DMS79 (cell line): ENCODE results near the gene SHANK3.
"Not testable (repeated sequence)": the region's sequence is repeated elsewhere in the genome, so short reads cannot be mapped to it uniquely, and the experiment has no call there.

Experiments used
- DNase-seq: peaks from one replicate; lab custom pipeline; 2025; lab: John Stamatoyannopoulos, UW

SHANK3 gene

DNA sequence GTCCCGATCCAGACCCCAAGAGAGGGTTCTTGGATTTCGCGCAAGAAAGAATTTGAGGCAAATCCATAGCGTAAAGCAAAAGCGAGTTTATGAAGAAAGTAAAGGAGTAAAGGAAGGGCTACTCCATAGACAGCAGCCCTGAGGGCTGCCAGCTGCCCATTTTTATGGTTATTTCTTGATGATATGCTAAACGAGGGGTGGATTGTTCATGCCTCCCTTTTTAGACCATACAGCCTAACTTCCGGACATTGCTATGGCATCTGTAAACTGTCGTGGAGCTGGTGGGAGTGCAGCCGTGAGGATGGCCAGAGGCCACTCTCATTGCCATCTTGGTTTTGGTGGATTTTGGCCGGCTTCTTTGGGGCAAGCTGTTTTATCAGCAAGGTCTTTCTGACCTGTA is 19.4 kb upstream of the SHANK3 start:
- DNase-seq, result no peak

DNA sequence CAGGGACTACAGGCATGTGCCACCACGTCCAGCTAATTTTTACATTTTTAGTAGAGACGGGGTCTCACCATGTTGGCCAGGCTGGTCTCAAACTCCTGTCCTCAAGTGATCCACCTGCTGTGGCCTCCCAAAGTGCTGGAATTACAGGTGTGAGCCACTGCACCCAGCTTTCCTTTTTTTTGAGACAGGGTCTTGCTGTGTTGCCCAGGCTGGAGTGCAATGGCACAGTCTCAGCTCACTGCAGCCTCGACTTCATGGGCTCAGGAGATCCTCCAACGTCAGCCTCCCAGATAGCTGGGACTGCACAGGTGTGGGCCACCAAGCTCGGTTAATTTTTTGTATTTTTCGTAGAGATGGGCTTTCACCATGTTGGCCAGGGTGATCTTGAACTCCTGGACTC is 18.0 kb upstream of the SHANK3 start:
- DNase-seq, result not testable (repeated sequence)

DNA sequence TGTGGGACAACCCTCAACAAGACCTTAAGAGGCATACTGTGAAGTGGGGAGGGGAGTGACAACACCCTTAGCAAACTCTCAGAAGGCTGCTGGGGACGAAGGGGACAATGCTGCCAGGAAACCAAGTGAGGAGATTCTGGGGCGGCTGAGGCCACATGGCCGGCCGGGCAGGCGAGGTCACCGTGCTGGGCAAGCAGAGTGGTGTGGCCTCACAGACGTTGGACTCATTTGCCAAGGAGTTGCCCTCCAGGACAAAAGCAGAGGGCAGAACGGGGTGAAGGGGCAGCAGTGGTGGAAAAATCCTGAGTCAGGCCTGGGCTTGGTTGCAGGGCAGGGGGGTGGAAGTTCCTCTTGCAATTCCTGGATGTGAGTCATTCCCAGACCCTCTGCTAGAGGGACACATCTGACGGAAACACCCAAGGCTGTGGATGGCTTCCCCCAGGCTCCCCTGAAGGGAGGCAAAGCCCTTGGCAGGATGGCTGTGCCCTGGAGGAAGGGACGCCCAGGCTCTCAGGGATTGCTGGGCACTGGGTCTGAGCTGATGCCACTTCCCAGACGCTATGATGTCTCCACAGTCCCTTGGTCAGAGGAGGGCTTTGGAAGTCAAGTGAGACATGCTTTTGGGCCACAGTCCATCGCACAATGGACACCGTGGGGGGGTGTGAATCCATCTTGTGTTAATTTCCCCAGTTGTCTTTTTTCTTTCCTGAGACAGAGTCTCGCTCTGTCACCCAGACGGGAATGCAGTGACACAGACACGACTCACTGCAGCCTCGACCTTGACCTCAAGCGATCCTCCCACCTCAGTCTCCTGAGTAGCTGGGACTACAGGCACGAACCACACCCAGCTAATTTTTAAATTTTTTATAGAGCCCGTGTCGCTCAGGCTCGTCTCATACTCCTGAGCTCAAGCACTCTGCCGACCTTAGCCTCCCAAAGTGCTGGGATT is 16.2 kb upstream of the SHANK3 start:
- no peak for DNase-seq

DNA sequence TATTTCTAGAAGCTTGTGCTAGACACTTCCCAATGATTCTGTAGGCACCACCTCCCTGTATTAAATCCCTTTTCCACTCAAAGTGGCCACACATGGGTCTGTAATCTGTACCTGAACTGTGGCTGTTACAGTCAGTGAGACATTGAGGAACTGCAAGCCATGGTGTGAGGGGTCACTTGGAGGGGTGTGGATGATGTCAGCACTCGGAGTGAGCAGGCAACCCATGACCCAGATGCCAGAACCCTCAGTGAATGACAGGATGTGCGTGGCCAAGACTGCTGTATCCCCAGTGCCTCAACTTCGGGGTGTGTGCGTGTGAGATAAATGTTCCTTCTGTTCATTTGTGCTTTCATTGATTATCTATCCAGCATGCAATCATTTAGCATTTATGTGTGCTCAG is 14.7 kb upstream of the SHANK3 start:
- DNase-seq, result no peak

DNA sequence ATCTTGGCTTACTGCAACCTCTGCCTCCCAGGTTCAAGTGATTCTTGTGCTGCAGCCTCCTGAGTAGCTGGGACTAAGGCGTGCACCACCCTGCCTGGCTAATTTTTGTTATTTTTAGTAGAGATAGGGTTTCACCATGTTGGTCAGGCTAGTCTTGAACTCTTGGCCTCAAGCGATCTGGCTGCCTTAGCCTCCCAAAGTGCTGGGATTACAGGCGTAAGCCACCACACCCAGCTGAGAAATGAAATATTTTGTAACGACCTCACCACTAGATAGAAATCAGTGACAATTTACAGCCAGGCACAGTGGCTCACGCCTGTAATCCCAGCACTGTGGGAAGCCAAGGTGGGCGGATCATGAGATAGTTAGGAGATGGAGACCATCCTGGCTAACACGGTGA is 12.9 kb upstream of the SHANK3 start:
- not testable (repeated sequence) for DNase-seq

DNA sequence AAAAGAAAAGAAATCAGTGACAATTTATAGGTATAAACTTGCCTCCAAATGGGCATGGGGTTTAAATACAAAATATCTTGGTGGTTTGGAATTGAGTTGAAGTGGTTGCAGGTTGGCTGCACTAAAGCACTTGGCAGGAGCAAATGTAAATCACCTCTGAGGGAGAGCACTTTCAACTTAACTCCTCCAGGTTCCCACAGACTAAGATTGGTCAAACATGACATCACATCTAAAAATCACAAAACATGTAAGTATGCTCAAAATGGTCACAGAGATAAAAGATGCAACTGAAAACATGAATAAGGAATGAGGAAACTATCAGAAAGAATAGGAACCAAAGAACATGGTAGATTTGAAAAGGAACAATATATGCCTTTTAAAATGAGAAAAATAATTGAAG is 12.3 kb upstream of the SHANK3 start:
- DNase-seq, result no peak

DNA sequence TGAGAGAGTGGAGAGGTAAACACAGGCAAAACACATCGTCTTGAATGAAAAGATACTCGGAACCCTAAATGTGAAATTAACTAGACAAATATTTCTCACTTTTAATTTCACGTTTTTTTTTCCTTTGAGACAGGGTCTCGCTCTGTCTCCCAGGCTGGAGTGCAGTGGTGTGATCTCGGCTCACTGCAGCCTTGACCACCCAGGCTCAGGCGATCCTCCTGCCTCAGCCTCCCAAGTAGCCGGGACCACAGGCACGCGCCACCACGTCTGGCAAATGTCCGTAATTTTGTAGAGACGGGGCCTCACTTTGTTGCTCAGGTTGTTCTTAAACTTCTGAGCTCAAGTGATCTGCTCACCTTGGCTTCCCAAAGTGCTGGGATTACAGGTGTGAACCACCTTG is 7.4 kb upstream of the SHANK3 start:
- DNase-seq, result no peak

DNA sequence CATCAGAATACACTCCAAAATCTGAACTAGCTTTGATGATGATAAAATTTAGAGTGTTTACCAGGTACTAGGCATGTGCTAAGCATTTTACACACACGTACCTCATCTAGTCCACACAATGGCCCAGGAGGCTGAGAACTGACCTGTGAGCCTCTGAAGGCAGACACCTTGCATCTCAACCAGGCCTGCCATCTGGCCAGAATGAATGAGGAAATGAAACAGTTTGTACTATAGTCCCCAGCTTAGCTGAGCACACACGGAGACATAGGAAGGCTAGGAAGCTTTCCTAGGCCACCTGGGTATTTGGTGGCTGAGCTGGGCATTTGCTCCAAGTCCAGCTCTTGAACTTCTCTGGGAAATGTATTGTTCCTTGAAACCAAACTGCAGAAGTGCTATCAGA is 6.9 kb upstream of the SHANK3 start:
- DNase-seq, result no peak

DNA sequence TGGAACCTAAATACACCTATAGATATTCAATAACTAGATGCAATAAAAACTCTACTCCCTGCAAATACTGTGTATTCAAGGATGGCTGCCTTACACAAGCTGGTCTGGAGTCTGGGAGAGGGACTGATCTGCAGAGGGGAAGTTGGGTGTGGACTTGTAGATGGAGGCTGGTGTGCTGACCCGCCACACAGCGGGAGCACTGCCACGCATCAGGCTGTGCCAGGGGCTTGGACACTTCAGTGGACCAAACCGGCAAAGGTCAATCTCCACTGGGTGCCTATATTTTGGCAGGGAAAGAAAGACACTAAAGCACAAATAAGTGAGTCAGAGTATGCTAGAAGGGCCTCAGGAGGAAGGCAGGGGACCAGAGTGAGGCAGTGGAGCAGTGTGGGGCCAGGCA is 2.1 kb upstream of the SHANK3 start:
- no peak for DNase-seq

DNA sequence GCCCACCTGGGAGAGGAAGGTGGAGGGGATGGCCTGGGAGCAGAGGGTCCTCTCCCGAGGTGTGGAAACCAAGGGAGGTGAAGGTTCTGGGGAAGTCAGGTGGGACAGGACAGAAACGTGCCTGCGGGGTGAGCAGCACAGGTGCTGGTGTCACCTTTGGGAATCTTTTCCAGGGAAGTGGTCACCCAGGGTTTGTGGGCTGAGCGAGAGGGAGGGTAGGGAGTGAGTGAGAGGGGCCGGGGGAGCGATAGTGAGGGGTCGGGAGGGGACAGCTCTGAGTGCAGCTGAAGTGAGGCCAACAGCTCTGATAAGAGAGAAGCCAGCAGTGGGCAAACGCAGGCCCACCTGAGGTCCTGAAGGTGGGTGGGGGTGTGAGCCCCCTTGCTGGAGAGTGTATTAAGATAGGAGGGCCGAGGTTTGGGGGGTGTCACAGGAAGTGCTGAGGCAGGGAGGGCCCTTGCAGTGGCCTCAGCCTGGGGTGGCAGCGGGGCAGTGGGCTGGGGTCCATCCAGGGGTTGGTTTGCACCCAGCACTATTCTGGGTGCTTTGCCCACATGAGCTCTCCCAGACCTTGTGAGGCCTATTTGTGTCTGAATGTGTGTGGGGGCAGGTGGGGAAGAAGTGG is 1.6 kb upstream of the SHANK3 start:
- DNase-seq, result no peak

DNA sequence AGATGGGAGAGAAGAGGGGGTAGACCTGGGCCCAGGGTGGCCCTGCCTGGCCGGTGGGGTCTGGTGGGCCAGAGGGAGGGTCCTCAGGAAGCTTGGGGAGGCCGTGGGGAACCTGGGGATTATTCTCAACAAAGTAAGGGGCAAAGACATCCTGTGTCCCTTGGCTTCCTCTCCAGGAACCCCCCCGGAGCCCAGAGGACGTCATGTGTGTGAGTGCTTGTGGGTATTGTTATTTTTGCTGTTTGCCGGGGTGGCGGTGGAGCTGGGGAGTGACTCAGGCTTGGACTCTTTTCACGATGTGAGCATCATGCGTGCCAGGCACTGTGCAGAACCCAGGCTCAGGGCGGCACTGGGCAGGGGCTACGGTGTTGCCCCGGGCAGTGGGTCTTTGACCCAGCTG is 982 bp upstream of the SHANK3 start:
- DNase-seq, result no peak

DNA sequence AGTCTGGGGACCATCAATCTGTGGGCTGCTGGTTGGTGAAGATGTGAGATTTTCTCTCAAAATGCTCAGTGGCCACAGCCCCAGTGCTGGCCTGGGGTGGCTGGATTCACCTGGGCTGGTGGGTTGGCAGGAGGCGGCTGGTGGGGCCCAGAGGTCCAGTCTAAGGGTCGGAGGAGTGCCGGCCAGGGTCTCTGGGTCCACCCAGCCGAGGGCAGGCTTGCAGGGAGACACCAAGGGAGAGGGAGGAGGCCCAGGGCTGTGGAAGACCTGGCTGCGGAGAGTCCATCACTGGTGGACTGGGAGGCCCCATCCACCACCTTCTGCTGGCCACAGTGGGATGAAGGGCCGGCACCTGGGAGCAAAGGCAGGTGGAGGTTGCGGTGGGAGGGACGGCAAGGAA is 582 bp upstream of the SHANK3 start:
- no peak for DNase-seq

DNA sequence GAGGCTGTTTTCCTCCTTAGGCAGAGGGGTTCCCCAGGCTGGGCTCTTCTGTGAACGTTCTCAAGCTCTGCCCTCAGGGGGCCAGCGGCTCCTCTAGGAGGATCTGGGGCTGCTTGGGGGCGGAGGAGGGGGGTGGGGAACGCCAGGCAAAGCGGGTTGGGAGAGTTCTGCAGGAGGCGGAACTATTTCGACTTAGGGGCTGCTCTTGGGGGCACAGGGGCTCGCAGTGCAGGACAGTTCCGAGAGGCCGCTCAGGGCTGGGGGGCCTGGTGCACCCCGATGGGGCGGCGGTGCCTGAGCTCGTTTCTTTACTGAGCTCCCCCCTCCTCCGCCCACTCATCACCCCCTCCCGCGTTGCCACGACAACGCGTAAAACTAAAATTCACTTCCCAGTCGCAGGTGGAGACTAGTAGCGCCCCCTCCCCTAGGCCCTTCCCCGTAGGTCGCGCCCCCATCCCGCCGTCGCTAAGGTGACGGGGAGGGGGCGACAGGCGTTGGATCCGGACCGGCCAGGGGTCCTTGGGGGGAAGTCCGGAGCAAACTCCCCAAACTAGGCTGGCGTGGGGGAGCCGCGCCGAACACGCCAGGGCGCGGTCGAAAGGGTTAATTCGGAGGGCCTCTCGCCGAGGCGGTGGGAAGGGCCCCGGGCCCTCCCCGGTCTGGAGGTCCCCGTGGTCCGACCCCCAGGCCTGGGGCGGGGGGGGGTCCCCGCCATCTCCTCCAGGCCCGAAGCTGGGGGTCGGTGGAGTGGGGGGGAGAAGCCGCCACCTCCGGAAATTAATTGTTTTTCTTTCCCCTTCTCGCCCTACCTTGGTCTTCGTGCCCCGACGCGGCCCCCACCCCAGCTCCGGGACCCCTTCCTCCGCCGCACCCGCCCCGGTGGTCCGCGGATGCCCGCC is 857 bp downstream of the SHANK3 start:
- DNase-seq, result no peak

DNA sequence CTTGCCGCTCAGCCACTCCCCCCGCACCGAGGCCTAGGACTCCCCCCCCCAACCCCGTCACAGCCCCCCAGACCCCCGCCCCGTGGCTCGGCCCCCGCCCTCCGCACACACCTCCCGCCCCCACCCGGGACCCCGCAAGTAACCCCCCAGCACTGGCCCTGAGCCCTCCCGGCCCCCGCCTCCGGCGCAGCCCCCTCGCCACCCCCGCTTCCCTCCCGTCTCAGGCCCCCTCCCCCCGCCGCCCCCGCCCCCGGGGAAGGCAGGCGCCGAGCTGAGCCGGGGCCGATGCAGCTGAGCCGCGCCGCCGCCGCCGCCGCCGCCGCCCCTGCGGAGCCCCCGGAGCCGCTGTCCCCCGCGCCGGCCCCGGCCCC is 1.5 kb downstream of the SHANK3 start:
- no peak for DNase-seq

DNA sequence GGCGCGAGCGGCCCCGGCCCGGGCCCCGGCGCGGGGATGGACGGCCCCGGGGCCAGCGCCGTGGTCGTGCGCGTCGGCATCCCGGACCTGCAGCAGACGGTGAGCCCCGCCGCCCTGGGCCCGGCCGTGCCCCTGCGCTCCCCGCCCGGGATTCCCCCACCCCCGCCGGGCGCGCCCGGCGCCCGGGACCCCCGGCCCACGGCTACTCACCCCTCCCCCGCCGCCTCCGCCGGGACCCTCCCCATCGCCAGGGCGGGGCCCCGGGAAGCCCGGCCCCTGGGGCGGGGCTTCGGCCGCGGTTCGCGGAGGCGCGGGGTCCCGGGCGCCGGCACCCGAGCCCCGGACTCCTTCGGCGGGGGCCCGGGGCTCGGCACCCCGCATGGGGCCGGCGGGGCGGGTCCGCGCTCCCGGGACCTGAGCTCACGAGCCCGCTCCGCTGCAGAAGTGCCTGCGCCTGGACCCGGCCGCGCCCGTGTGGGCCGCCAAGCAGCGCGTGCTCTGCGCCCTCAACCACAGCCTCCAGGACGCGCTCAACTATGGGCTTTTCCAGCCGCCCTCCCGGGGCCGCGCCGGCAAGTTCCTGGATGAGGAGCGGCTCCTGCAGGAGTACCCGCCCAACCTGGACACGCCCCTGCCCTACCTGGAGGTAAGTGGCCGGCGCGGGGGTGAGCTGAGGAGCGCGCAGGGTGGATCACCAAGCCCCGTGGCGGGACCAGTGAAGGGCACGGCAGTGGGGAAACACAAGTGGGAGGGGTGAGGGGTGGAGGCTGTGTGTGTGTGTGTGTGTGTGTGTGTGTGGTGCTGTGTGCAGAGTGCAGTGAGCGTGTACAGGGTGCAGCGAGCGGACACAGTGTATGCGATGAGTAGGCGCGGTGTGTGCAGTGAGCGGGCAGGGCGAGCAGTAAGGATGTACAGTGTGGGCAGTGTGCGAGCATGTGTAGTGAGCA is 2.3 kb downstream of the SHANK3 start:
- peak; percentile 23 for DNase-seq

DNA sequence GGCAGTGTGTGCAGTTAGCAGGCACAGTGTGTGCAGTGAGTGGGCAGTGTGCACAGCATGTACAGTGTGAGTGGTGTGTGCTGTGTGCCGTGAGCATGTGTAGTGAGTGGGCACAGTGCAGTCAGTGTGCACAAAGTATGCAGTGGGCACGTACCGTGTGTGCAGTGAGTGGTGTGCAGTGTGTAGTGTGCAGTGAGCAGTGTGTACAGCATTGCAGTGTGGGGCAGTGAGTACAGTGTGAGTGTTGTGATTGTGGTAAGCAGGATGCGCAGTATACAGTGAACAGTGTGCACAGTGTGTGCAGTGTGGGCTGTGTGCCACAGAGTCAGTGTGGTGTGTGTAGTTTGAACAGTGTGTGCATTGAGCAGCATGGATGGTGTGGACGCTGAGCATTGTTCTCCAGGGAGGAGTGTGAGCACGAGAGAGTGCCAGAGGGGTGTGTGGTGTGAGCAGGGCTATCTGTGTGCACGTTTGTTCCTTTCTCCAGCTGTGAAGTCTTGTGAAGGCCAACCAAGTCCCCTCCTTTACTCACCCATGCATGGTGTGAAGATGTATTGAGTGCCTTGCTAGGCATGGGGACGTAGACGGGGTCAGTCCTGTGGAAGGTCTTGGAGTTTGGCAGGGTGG is 3.0 kb downstream of the SHANK3 start:
- no peak for DNase-seq

DNA sequence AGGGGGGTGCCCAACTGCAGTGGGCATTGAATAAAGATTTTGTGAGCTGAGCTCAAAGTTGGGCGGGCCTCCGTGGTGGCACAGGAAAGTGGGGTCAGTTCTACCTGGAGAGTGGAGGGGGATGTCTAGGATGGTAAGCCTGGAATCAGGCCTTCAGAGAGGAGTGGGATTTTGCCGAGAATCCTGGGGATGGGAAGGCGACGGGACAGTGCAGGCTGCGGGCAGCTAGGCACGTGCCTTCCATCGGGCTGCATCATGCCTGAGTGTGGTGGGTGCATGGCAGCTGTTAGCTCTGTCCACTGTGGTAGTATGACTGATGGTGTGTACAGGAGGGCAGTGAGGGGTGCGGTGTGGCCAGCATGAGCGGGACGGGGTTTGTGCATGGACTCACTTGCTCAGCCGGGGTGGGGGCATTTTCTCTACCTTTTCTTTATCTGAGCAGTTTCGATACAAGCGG is 3.6 kb downstream of the SHANK3 start:
- no peak for DNase-seq

DNA sequence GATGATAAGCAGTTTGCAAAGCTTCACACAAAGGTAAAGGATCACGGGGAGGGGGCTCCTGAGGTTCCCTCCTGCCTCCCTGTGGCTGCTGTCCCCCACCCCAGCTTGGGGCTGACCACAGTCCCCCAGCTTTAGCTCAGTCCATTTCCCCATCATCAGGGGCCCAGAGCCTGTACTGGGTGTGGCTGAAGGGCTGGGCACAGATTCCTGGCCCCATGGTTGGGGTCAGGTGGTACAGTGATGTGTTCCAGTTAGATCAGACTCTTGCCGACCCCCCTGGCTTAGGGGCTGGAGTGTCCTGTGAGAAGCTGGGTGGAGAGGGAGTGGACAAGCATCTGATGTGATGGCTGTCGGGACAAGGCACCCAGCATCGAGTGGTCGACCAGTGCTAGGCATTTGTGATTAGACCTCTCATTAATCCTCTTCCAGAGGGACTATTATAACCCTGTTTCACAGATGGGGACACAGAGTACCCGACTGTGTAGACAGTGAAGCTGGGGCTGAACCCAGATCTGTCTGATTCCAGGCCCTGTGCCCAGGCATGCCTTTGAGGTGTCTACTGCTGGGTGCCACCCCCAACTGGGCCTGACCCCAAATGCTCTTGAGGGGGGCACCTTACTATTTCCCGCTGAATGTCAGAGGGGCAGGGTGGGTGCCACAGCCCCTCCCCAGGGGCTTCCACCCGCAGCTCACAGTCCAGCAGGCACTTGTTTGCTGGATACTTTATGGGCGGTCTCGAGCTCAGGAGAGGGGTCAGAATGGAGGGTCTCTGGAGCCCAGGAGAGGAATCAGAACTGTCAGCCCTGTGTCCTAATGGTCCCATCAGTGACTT is 4.3 kb downstream of the SHANK3 start:
- no peak for DNase-seq

DNA sequence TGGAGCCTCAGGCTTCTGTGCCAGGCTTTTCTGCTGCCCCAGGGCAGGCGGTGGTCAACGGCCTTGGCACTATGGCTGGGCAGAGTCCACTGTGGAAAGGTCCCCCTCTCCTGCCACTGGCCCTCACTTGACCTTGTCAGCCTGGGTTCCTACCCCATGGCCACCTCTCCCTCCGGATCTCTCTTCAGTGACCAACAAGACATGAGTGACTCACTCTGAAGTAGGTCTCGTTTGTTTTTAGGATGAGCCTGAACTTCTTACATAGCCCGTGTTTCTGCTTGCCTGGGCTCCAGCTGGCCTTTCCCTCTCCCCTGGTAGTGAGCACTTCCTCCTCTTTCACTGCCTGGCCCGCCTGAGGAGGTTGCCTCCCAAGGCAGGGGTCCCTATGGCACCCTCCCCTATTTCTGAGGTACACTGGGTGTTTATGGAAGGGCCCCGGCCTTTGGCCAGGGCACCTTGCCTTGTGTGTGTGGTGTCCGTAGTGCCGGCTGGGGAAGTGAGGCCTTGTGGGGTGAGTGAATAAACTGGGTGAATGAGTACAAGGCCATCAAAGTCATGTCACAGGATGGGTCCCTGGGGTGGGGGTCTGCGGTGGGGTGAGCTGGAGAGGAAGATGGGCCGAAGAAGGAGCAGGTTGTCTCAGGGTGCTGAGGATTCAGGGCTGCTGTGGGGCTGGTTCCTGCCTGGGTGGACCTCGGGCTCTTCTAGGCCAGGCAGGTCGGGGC is 5.0 kb downstream of the SHANK3 start:
- DNase-seq, result no peak
